IPS-18c (cell line): ENCODE measurements around the gene FOXL1.

Experiments
- H3K4me3 ChIP-seq: 2 replicates; pipeline ENCODE4 v1.7.0; 2013; ENCODE audit warnings: low read depth, mild to moderate bottlenecking, low read length, moderate library complexity; ENCODE audit not compliant: insufficient read depth
- H3K9me3 ChIP-seq: one replicate; pipeline ENCODE4 v1.6.1; 2013; ENCODE audit warnings: mild to moderate bottlenecking, low read length, moderate library complexity; ENCODE audit not compliant: control insufficient read depth, insufficient read depth

FOXL1 gene

DNA sequence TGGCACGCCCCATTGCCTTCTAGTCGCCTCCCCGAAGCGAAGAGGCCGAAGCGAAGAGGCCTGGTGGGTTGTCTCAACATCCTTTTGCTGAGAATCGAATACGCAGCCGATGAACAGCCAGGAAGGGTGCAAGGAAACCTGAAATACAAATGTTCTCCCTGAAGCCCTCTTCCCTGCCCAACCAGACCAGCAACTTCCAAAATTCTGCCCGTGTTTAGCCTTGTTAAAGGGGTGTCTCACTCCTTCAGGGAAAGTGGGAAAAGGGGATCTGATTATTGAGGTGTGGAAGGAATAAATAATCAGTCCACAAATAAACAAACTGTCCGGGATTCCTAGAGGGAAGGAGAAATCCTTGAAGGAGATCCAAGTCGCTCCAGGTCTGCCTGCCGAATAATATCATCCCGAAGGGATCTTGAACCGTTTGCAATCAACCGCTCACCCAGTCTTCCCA, 13.1 kb upstream of the FOXL1 start:
- Histone ChIP-seq H3K4me3 (no peak overlapping the region; the same call in 1 of the 2 replicates), H3K9me3 (no peaks in the 10 kb centered on the region)

DNA sequence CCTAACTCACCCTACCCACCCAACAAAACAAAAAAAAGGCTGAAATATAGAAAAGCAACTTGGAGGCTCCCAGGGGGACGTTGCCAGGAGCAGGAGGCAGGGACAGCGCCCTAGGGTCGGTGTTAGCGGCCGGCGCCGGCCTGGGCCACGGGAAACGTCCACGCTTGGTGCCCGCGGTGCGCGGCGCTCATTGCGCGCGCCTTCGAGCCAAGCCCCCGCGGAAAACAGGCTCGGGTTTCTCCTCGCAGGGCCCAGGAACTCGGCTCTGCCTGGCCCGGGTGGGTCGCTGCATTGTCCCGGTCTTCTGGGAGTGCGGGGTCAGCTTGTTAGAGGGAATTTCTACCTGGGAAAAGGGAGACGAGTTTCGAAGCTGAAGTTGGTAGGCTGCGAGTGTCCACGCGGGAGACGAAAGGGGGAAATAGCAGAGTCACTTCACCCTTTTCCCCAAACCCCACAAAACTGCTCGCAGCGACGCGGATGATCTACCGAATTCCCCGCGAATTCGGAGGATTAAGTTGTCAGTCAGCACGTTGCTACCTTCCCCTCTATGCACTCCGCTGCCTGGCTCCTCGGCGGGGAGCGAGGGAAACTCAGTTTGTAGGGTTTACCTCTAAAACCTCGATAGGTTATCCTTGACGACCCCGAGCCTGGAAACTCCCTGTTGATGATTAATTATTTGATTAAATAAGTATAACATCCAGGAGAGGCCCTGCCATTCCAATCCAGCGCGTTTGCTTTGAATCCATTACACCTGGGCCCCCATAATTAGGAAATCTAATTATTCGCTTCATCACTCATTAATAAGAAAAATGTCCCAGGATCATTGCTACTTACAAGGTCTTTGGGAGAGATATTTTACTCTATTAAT, 12.5 kb upstream of the FOXL1 start:
- Histone ChIP-seq H3K9me3 (no peaks in the 10 kb centered on the region), H3K4me3 (no peak overlapping the region; the same call in 1 of the 2 replicates)

DNA sequence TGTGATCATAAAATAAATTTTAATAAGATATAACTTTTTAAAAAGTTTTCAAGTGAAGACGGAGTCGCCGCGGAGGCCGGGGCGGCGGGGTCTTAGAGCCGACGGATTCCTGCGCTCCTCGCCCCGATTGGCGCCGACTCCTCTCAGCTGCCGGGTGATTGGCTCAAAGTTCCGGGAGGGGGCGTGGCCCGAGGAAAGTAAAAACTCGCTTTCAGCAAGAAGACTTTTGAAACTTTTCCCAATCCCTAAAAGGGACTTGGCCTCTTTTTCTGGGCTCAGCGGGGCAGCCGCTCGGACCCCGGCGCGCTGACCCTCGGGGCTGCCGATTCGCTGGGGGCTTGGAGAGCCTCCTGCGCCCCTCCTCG, 11.8 kb upstream of the FOXL1 start, which contains the start of gene FOXC2:
Gene FOXC2, plus strand, starts transcription at position 229 of the 365 bp plus-strand sequence. CDS start 507 bp downstream, outside the sequence.
- no peaks in the 10 kb centered on the region for H3K9me3 ChIP-seq
- peak within 1 kb of the TSS; percentile 39; the same call in 1 of the 2 replicates for H3K4me3 ChIP-seq

DNA sequence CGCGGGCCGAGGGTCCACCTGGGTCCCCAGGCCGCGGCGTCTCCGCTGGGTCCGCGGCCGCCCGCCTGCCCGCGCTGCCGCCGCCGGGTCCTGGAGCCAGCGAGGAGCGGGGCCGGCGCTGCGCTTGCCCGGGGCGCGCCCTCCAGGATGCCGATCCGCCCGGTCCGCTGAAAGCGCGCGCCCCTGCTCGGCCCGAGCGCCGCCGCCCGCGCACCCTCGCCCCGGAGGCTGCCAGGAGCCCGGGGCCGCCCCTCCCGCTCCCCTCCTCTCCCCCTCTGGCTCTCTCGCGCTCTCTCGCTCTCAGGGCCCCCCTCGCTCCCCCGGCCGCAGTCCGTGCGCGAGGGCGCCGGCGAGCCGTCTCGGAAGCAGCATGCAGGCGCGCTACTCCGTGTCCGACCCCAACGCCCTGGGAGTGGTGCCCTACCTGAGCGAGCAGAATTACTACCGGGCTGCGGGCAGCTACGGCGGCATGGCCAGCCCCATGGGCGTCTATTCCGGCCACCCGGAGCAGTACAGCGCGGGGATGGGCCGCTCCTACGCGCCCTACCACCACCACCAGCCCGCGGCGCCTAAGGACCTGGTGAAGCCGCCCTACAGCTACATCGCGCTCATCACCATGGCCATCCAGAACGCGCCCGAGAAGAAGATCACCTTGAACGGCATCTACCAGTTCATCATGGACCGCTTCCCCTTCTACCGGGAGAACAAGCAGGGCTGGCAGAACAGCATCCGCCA, 11.2 kb upstream of the FOXL1 start:
- Histone ChIP-seq H3K9me3 (no peaks in the 10 kb centered on the region), H3K4me3 (peak overlapping the region; percentile 39; the same call in 1 of the 2 replicates)

DNA sequence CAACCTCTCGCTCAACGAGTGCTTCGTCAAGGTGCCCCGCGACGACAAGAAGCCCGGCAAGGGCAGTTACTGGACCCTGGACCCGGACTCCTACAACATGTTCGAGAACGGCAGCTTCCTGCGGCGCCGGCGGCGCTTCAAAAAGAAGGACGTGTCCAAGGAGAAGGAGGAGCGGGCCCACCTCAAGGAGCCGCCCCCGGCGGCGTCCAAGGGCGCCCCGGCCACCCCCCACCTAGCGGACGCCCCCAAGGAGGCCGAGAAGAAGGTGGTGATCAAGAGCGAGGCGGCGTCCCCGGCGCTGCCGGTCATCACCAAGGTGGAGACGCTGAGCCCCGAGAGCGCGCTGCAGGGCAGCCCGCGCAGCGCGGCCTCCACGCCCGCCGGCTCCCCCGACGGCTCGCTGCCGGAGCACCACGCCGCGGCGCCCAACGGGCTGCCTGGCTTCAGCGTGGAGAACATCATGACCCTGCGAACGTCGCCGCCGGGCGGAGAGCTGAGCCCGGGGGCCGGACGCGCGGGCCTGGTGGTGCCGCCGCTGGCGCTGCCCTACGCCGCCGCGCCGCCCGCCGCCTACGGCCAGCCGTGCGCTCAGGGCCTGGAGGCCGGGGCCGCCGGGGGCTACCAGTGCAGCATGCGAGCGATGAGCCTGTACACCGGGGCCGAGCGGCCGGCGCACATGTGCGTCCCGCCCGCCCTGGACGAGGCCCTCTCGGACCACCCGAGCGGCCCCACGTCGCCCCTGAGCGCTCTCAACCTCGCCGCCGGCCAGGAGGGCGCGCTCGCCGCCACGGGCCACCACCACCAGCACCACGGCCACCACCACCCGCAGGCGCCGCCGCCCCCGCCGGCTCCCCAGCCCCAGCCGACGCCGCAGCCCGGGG, 10.4 kb upstream of the FOXL1 start:
- Histone ChIP-seq H3K4me3 (peak overlapping the region; percentile 39; the same call in 1 of the 2 replicates), H3K9me3 (no peaks in the 10 kb centered on the region)

DNA sequence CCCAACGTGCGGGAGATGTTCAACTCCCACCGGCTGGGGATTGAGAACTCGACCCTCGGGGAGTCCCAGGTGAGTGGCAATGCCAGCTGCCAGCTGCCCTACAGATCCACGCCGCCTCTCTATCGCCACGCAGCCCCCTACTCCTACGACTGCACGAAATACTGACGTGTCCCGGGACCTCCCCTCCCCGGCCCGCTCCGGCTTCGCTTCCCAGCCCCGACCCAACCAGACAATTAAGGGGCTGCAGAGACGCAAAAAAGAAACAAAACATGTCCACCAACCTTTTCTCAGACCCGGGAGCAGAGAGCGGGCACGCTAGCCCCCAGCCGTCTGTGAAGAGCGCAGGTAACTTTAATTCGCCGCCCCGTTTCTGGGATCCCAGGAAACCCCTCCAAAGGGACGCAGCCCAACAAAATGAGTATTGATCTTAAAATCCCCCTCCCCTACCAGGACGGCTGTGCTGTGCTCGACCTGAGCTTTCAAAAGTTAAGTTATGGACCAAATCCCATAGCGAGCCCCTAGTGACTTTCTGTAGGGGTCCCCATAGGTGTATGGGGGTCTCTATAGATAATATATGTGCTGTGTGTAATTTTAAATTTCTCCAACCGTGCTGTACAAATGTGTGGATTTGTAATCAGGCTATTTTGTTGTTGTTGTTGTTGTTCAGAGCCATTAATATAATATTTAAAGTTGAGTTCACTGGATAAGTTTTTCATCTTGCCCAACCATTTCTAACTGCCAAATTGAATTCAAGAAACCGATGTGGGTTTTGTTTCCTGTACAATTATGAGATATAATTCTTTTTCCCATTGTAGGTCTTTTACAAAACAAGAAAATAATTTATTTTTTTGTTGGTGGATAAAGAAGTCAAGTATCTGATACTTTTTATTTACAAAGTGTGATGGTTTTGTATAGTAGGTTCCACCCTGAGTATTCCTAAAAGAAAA, 9.4 kb upstream of the FOXL1 start:
- no peaks in the 10 kb centered on the region for H3K9me3 ChIP-seq
- H3K4me3 ChIP-seq, result 0 out of 2 replicates have a peak overlapping the region, but pooled peaks have one; percentile 3

DNA sequence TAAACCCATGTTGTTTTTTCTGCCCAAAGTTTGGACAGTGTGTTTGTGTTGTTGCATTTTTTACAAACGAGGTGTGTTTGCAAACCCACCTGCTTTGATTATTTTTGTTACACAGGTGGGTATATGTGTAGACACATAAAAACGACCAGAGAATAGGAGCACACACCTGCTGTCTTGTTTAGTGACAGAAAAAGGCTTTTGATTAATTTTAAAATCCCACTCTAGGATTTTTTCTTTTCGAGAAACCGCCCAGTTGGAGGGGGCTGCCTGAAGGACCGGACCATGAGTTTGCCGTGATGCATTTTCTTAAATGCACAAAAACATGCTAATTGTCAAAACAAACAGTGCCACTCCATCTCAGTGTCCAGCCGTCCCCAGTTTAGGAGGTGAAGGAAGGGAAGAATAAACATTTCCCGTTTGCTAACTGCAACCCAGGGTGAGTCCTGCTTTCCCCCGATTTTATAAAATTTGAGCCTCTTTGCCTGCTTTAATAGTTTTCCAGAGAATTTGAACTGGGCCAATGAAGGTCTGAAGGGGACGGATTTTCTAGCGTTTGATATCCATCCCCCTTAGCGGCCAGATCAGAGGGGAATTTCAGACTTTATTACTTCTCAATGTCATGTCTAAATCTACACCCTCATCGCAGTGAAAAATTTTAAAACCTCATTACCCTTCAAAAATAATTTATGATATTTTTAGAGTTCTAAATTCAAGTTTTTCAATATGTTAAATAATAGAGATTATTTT, 8.5 kb upstream of the FOXL1 start:
- Histone ChIP-seq H3K4me3 (no peak overlapping the region), H3K9me3 (no peaks in the 10 kb centered on the region)

DNA sequence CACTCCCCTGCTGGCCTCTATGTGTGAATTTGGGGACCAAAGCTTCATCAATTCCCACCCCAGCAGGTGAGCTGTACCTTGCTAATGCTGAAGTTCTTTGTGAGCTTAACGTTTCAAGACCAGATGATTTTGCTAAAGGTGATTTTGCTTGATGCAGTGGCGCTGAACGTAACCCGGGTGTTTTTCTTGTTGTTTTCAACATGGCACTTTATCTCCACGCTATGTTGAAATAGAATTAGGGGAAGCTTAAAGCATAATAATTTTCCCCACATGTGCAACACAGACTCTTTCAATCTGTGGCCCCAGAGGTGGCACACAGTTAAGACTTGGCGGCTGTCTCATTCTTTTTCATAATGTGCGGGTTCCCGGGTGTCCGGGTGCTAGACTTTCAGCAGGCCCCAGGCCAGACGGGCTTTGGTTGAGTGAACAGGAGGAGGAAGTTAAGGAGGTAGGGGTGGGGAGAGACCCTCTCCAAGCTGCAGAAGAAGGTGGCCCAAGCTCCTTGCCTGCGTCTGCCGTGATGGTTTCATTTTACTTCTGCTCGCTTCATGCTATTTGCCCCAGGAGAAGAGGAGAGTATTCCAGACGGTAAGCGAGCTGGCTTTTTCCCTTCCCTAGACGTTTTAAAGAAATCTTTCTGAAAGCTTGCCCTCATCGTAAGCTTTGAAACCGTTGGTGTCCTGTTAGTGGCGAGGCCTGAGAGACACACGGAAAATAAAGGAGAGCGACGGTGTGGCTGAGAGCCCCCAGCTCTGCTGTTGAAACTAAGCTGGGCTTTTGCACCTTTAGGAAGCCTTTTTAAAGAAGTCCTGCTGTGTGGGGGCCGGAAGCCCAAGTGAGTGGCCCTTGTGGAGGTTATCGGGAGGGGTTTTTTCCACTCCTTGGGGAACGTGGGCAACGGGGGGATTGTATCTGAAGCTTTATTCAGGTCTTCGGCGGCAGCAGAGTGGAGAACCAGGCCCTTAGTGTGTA, 7.5 kb upstream of the FOXL1 start:
- no peak overlapping the region for H3K4me3 ChIP-seq

DNA sequence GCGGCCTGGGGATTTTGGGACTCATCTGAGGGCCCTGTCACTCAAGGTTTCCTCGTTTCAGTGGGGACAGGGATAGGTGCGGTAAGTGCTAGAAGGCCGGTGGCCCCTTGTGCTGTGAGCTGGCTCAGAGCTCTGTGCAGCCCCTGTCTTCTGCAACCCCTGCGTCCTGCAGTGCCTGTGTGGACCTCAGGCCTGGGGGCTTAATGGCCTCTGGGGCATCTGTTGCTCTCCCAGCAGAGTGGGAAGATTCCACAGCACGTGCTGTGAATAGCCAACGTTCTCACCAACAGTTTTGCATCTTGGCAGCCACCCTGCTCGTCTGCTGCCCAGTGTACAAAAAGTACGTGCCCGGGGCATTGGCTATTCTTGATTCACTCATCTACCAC, 6.8 kb upstream of the FOXL1 start:
- Histone ChIP-seq H3K4me3 (no peak overlapping the region), H3K9me3 (no peaks in the 10 kb centered on the region)

More for the DNA sequence above, 7.5 kb upstream of the FOXL1 start:
- no peaks in the 10 kb centered on the region for H3K9me3 ChIP-seq

DNA sequence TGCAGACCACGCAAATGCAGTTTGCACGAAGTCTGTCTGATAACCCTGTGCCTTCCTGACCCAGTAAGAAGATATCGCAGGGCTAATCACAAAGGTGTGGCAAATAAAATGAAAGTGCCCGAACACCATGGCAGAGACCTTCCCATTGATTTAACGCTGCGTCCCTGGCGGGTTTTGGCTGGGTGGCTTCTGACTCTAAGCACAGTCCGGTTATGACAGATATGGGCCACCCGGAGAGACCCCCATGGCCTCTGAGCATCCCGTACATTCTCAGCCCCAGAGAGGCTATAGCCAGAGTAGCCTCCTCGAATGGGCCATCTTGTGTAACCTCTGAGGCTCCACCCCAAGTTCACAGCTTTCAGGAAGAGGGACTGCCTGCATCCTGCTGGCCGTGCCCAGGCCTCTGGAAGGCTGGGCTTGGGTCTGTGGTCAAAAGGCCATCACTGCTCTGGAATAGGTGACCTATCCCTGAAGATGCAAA, 6.3 kb upstream of the FOXL1 start:
- H3K4me3 ChIP-seq, result no peak overlapping the region
- no peaks in the 10 kb centered on the region for H3K9me3 ChIP-seq

DNA sequence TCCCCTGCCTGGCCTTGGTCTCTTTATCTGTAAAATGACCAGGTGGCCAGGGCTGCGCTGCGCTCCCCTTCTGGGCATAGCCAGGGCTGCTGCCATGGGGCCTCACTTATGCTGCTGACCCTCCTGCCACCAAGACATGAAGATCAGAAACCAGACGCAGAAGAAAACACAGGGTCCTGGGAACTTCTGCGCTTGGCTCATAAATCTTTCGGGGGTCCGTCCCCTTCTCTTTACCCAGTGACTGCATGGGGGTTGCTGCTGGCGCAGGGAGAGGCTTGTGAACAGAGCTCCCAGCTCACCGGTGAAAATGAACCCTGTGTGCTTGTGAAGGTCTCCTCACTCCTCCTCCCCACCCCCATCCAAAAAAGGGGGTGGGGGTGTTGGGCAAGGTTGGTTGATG, 5.7 kb upstream of the FOXL1 start:
- Histone ChIP-seq H3K4me3 (no peak overlapping the region; the same call in 1 of the 2 replicates), H3K9me3 (no peaks in the 10 kb centered on the region)

DNA sequence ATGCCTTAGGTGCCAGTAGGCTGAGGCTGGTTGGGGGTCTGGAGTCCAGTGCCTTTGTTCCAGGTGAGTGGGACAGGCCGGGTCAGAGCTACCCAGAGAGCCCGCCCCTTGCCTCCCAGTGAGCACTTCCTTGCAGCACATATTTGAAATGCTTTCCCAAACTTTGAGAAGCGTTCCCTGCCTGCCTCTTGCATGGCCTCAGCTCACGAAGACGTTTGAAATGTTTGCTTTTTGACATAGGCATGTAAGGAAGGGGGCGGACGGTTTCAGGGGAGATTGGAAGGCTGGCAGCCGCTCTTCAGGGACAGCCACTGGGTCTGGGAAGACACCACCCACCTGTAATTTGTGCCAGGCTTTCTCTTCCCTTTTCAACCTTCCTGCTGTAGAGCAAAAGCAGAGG, 5.1 kb upstream of the FOXL1 start:
- Histone ChIP-seq H3K4me3 (no peak overlapping the region), H3K9me3 (no peaks in the 10 kb centered on the region)

DNA sequence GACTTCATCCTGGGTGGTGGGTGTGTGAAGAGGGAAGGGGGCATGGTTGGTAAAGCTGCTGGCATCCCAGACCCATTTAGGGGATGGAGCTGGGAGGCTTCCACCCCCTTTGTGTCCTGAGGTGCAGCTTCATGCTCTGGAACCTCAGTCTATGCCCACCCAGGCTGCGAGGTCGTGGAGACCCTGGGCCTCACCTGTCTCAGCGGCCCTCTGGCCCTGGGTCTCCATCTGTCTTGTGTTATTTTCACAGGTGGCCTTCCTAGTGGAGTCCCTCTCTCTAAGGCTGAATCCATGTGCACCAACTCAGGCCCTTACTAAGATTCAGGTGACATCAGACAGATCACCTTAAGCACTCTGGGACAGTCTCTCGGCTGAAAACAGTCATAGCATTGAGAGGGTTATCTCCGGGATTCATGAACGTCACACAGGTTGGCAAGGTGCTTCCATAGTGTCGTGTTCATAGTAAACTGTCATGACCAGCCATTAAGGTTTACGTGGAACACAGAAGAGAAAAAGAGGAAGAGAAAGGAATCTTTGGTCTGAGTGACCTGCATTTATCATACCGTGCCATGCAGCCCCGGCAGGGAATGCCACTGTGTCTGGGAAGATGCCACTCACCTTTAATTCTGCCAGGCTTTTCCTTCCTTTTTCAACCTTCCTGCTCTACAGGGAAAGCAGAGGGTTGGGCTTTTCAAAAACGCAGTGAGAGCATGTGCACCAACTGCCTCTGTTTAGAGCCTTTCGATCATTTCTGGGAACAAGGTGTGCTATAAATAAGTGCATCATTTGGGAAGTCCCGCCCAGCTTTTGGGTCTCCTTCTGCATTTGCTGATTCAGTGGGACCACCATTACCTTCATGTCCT, 4.5 kb upstream of the FOXL1 start:
- H3K9me3 ChIP-seq, result no peaks in the 10 kb centered on the region
- H3K4me3 ChIP-seq, result no peak overlapping the region

DNA sequence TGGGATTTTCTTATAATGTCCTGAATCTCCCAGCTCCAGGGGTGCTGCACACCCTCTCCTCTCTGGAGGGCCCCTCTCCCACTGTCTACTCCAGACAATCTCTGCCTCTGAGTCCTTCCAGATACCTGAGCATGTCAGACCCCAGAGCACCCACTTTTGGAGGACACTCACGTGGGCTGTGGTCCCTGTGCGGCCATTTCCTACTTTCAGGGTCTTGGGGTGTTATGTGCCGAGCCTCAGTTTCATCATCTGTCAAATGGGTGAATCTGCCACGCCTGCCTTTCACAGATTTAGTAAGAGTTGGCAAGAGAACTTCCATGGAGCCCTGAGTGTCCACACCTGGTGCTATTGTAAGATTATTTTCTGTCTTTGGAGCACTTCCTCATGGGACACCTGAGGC, 3.7 kb upstream of the FOXL1 start:
- Histone ChIP-seq H3K4me3 (no peak overlapping the region), H3K9me3 (no peaks in the 10 kb centered on the region)
